HT-29 (cell line): ENCODE measurements around the gene SGPL1. TPM values are rescaled to one million over a fixed set of nuclear protein-coding genes. Genes with fewer than 3 reads are reported as not detected.

ENCODE experiments used
- DNase-seq: peaks from one replicate; pipeline ENCODE4 v3.0.0-alpha.2; 2015; ENCODE audit warnings: low spot score
- total RNA-seq: library from RNA; depleted of rRNA; stranded (reverse); fragments of >200 nt; shearing (Covaris generic); gene quantifications from 2 replicates; pipeline ENCODE4 v1.2.3, GENCODE V29; 2014

SGPL1 gene
- total RNA-seq, 1 experiment from 2014 or later: 37.5 TPM

- DNase-seq: no peak
Measured at GRCh38 chr10:70810967-70811366, 4.8 kb upstream of the SGPL1 start.

GRCh38 chr10:70811881-70812280, 3.9 kb upstream of the SGPL1 start:
- no peak for DNase-seq

DNA sequence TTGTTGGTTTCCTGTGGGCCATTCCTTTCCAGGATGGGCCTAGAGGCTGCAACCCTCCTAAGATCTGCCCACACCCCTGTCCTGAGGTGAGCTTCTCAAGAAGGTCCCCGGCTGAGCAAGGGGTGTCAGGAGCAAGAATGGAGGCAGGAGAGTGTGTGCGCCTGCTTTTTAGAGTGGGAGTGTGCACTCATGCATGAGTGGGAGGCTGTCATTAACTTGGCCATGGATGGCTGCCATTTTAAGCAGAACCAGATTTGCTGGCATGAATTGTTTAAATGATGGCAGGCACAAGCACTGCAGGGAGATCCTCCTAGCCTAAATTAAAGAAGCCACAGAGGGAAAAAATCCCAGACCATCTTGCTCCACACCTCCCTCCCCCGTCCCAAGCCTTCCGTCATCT, 2.9 kb upstream of the SGPL1 start:
- DNase-seq: no peak

DNA sequence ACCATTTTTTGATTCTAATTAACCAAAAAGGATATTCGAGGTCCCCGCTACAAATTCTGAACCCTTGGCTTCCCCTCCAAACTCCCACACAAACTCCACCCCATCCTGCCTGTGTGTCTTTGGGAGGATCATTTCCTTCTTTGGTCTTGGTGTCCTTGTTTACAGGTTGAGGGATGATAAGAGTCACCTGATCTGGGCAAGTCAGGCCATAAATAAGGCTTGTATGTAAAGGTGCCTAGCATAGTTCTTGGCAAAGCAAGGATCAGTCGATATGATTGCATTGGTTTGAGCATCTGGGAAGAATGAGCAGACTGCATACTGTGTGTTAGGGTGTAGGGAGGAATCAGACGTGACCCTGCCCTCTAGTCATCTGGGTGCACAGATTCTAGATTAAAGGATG, 1.6 kb upstream of the SGPL1 start:
- no peak for DNase-seq

GRCh38 chr10:70816220-70816894, 609 bp downstream of the SGPL1 start:
- peak; percentile 92 for DNase-seq

- DNase-seq: no peak
Measured at GRCh38 chr10:70820976-70821750, 5.4 kb downstream of the SGPL1 start.

- no peak for DNase-seq
Measured at GRCh38 chr10:70822076-70822820, 6.5 kb downstream of the SGPL1 start.

GRCh38 chr10:70827086-70827757, 11.5 kb downstream of the SGPL1 start:
- no peak for DNase-seq

DNA sequence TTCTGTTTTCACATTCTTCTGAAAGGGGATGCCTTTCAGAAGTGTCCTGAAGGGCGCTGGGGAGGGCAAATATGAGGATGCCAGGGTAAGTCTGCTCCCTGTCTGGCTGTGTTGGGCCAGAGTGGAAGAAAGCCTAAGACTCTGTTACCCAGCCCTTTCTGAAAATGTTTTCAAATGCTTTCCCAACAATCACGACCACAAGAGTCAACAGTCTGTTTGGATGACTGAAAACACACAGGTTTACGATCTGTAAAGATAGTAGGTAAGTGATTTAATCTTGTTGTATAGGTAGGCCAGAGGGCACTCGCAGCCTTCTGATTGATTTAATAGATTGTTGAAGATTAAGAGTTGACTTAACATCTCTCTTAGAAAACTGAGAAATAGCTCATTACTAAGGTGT, 13.2 kb downstream of the SGPL1 start:
- no peak for DNase-seq

- no peak for DNase-seq
Measured at GRCh38 chr10:70829543-70829942, 13.8 kb downstream of the SGPL1 start.

DNA sequence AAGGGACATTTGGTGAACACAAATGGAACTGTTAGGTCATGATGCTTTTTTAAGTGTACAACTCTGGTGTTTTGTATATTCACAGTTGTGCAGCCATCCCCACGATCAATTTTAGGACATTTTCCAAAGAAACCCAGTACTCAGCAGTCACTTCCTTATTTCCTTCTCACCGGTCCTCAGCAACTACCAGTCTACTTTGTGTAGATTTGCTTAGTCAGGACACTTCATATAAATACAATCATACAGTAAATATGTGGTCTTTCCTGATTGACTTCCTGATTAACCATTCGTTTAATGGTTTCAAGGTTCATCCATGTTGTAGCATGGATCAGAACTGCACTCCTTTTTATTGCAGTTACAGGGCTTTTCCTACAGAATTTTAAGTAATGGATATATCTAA, 14.4 kb downstream of the SGPL1 start:
- peak; percentile 86 for DNase-seq

GRCh38 chr10:70832221-70832620, 16.5 kb downstream of the SGPL1 start:
- no peak for DNase-seq

- no peak for DNase-seq
Measured at GRCh38 chr10:70832852-70833528, 17.2 kb downstream of the SGPL1 start.

GRCh38 chr10:70833601-70834000, 17.9 kb downstream of the SGPL1 start:
- DNase-seq: no peak

- no peak for DNase-seq
Measured at GRCh38 chr10:70834021-70834420, 18.3 kb downstream of the SGPL1 start.

GRCh38 chr10:70834441-70835151, 18.8 kb downstream of the SGPL1 start:
- no peak for DNase-seq

GRCh38 chr10:70836319-70836718, 20.6 kb downstream of the SGPL1 start:
- no peak for DNase-seq

GRCh38 chr10:70837660-70838059, 21.9 kb downstream of the SGPL1 start:
- no peak for DNase-seq

GRCh38 chr10:70838270-70838805, 22.6 kb downstream of the SGPL1 start:
- DNase-seq: no peak

GRCh38 chr10:70840836-70841235, 25.1 kb downstream of the SGPL1 start:
- DNase-seq: no peak
